Activated gamma-delta T cell treated with Interleukin-2 at 50 U/mL for 16 hours (primary cell): ENCODE results near the gene RHOV.
"Not testable (repeated sequence)": the region's sequence is repeated elsewhere in the genome, so short reads cannot be mapped to it uniquely, and the experiment has no call there.

Experiments
- DNase-seq: peaks from one replicate; pipeline ENCODE4 v3.0.0-alpha.2; 2020

RHOV gene

DNA sequence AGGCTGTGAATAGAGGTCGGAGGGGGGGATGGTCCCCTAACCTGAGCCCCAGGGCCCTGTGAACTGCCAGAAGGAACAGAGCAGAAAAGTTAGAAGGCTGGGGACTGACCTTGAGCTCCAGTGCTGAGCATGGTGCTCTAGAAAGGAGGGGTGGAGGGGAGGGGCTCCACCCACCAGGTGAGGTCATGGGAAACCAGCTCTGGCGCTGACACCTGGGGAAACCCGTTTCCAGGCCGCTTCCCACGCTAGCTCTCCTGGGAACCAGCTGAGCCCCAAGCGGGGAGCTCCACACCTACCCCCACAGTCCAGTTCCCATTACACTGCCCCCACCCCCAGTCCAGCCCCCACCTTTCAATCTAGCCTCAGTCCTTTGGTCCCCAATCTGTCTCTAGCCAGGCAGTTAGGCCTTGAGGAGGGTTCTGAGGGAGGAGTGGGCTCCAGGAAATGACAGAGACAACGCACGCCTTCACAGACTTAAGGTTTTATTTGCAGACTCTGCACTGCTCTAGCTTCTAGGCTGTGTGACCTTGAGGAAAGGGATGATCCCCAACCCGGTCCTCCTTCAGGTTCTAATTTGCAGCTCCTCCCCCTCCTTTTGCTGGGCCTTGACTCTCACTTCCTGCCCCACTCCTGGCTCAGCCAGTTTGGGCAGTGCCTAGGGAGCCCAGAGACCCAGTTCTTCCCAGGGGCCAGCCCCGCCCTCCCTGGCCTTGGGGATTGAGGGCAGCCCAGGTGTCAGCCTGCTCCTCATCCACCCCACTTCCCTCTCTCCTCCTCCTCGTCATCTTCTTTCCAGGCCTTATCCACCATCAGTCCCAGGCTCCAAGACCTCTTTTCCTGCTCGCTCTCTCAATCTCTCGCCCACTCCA is 2.1 kb downstream of the RHOV start:
- no peak for DNase-seq

GRCh38 chr15:40870716-40871115 is 3.3 kb downstream of the RHOV start:
- no peak for DNase-seq

DNA sequence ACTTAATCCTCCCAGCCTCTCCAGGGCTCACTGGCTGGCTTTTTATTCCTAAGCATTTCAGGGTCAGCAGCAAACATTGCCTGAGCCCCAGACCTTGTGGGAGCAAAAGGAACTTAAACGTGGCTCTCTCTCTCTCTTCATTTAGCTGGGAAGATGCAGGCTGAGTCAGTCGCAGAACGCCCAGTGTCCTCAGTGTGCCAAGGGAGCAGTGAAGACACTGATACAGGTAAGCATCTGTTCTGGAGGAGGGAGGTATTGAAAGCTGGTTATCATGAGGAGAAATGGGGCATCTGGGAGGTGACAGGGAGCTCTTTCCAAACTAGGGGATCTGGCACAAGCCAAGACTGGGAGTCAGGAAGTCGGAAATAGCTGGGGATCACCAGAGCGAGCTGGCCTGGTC is 4.3 kb downstream of the RHOV start:
- no peak for DNase-seq

DNA sequence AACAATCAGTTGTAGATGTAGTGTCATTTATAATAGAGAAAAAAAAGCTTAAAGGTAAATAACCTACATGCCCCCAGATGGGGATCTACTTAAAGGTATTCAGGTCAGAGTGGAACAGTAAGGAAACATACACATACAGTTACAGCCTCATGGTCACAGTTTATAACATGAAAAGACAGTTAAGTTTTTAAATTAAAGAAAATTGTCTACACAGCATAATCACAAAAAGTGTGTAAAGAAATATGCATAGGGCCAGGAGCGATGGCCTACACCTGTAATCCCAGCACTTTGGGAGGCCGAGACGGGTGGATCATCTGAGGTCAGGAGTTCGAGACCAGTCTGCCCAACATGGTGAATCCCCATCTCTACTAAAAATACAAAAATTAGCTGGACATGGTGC is 6.8 kb downstream of the RHOV start:
- no peak for DNase-seq

GRCh38 chr15:40863660-40864270 is 10.3 kb downstream of the RHOV start:
- DNase-seq = no peak

- DNase-seq = not testable (repeated sequence)
These were observed 12.9 kb downstream of the RHOV start for GRCh38 chr15:40861147-40861546.

GRCh38 chr15:40859206-40859851 is 14.7 kb downstream of the RHOV start:
- peak; percentile 83 for DNase-seq

DNA sequence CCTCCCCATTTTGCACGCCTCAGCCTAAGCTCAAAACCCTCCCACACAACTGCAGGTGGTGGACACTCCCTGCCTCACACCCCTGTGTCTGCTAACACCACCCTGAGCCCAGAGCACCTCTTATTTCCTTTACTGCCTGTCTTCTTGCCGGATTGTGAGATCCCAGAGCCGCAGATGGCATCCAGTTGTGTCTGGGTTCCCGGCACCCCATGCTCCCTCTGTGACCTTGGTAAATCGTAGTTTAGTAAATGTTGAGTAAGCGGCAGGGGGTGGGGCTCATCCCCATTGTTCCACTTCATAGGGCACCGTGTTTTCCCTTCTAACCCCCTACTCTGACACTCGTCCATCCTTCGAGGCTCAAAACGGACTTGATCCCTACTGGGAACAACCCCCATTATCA is 15.3 kb downstream of the RHOV start:
- DNase-seq = no peak

- peak; percentile 79 for DNase-seq
These were observed 16.3 kb downstream of the RHOV start for GRCh38 chr15:40857601-40858341.

- no peak for DNase-seq
These were observed 17.3 kb downstream of the RHOV start for GRCh38 chr15:40856746-40857145.

DNA sequence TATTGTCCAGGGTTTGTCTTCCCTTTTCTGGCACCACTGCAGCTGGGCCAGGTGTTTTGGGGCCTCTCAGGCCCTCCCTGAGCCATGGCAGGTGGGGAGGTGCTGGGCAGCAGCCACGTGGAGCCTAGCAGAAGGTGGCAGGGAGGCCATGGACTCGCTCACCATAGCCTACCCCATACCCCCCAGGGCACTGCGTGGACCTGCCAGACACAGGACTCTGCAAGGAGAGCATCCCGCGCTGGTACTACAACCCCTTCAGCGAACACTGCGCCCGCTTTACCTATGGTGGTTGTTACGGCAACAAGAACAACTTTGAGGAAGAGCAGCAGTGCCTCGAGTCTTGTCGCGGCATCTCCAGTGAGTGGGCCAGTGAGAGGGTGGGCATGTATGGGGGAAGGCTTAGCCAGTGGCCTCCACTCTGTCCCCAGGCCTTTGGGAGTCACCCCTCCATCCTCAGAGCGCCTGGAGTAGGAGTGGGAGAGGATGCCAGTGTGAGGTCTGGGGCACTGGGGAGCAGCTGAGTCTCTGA is 18.3 kb downstream of the RHOV start:
- DNase-seq = no peak

GRCh38 chr15:40854161-40854560 is 19.9 kb downstream of the RHOV start:
- no peak for DNase-seq

DNA sequence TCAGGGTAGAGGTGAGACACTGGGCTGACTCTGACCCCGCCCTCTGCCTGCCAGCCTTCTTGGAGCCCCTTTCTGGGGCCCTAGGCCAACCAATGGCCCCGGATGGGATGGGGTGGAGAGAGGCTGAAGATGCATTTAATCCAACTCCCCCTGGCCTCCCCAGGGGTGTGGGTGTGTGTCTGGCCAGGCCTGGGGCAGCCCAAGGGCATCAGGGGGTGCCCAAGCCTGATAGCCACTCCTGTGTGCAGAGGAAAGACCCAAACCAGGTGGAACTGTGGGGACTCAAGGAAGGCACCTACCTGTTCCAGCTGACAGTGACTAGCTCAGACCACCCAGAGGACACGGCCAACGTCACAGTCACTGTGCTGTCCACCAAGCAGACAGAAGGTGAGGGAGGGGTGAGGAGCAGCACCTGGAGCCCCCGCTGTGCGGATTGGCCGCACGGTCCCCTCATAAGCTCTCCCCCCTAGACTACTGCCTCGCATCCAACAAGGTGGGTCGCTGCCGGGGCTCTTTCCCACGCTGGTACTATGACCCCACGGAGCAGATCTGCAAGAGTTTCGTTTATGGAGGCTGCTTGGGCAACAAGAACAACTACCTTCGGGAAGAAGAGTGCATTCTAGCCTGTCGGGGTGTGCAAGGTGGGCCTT is 20.7 kb downstream of the RHOV start:
- DNase-seq = no peak

GRCh38 chr15:40852529-40852928 is 21.5 kb downstream of the RHOV start:
- no peak for DNase-seq

DNA sequence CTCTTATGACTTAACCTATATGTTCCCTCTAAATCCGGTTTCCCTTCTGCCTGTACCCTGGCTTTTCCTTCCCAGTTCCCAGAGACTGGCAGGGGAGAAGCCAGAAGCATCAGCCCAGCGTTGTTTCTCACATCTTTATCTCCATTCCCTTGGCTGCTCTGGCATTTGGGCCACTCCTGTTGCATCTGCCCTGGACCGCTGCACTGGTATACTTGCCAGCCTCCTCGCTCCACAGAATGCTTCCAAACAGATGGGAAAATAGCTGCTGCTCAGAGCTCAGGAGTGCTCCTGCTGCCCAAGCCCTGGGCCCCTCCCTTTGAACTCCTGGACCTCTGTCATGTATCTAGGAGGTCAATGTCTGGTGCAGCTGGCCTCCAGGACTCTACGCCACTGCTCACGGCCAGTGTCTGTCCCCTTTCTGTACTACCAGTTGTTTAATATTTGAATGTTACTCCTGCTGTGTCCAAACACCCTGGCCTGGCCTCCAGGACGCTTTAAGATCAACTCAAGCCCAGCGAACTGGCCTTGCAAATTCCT is 23.4 kb downstream of the RHOV start:
- no peak for DNase-seq

DNA sequence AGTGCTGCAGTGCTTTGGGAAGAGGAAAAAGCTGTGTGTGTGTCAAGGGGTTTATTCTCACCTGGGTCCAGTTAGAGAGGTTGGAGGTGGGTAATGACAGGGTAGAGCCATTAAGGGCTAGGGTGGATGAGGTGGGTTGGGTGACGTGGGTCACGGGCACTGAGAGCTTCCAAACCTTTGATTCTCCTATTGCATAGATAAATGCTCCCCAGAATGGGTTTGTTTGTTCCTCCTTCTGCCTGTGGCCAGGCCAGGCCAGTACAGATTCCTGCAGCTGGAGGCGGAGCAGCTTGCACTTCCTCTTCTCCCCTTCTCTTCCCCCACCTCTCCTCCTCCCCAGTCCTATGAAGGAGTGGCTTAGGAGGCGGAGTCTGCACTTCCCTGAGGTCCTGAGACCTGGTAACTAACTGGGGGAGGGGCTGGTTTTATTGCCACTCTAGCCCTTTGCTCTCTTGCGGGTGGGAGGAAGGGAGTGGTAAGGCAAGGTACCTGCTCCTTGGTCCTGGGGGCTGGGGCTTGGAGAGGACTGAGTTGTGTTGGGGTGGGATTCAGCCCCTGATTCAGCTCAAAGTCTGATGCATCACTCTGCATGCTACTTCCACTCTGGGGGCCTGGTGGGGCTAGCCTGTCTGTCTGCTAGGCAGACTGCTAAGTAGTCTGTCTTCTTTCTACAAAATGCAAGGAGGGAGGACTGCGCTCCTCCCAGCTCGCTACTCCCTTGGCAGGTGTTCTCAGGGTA is 26.6 kb downstream of the RHOV start:
- no peak for DNase-seq

DNA sequence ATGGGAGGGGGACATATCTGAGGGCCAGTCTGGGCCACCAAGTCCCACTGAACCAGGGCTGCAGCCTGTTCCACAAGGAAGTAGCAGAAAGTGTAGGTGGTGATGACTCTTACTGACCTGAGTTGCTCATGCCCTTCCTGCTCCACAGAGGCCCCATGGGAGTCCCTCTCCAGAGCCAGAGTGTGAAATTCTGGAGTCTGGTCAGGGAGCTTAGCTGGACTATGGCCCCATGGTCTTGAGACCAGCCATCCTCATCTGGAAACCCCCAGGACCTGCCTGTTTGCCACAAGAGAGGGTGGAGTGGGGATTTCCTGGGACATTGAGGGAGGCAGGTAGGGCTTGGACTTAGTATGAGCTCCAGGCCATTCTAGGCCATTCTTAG is 27.2 kb downstream of the RHOV start:
- no peak for DNase-seq

- DNase-seq = no peak
These were observed 28.3 kb downstream of the RHOV start for GRCh38 chr15:40845511-40846284.

- no peak for DNase-seq
These were observed 29.0 kb downstream of the RHOV start for GRCh38 chr15:40845036-40845435.

DNA sequence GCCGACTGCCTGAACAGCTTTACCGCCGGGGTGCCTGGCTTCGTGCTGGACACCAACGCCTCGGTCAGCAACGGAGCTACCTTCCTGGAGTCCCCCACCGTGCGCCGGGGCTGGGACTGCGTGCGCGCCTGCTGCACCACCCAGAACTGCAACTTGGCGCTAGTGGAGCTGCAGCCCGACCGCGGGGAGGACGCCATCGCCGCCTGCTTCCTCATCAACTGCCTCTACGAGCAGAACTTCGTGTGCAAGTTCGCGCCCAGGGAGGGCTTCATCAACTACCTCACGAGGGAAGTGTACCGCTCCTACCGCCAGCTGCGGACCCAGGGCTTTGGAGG is 29.4 kb downstream of the RHOV start:
- peak; percentile 21 for DNase-seq
